AG09309 (cell line): Measurements from ENCODE around the gene ZDHHC8.

Source experiments
- DNase-seq: peaks from one replicate; pipeline ENCODE4 v3.0.0-alpha.2; 2010; ENCODE audit warnings: low read depth
- H3K4me3 ChIP-seq: 2 replicates; pipeline ENCODE4 v1.5.1; 2011; ENCODE audit warnings: mild to moderate bottlenecking, low read depth, low read length, moderate library complexity; ENCODE audit not compliant: control insufficient read depth
- TF ChIP-seq, protein P1 (sequence below): IDR thresholded peaks from 2 replicates; pipeline ENCODE4 v1.5.1; 2011; ENCODE audit warnings: mild to moderate bottlenecking, low read depth, low read length, inconsistent platforms; ENCODE audit not compliant: insufficient read depth, control insufficient read depth; ENCODE audit errors: missing control alignments

The ZDHHC8 gene

DNA sequence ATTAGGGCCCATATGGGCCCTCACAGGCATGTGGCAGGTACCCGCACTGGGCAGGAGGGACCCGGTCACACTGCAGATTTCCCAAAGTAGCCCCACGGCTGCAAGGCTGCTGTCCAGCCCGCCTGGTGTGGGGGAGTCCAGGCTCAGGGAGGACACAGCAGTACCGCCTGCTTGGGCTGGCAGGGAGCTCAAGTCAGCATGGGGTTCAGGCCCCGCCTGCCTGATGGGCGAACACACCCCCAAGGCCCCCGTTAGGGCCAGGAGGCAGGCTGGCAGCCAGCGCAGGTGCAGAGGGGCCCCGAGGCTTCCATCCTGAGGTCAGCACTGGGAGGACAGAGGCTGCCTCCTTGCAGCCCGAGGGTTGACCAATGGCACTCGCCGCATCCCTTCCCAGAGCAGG, 5.5 kb downstream of the ZDHHC8 start:
- H3K4me3 ChIP-seq, result no peak overlapping the region
- TF ChIP-seq, protein P1, sequence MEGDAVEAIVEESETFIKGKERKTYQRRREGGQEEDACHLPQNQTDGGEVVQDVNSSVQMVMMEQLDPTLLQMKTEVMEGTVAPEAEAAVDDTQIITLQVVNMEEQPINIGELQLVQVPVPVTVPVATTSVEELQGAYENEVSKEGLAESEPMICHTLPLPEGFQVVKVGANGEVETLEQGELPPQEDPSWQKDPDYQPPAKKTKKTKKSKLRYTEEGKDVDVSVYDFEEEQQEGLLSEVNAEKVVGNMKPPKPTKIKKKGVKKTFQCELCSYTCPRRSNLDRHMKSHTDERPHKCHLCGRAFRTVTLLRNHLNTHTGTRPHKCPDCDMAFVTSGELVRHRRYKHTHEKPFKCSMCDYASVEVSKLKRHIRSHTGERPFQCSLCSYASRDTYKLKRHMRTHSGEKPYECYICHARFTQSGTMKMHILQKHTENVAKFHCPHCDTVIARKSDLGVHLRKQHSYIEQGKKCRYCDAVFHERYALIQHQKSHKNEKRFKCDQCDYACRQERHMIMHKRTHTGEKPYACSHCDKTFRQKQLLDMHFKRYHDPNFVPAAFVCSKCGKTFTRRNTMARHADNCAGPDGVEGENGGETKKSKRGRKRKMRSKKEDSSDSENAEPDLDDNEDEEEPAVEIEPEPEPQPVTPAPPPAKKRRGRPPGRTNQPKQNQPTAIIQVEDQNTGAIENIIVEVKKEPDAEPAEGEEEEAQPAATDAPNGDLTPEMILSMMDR, result no peak
- no peak for DNase-seq

GRCh38 chr22:20137671-20138416, 6.2 kb downstream of the ZDHHC8 start:
- TF ChIP-seq, protein P1, result no peak
- DNase-seq, result no peak

GRCh38 chr22:20138417-20138738, 6.8 kb downstream of the ZDHHC8 start:
- no peak overlapping the region for H3K4me3 ChIP-seq
- TF ChIP-seq, protein P1, result no peak
- DNase-seq, result no peak

More at GRCh38 chr22:20137671-20138416, 6.2 kb downstream of the ZDHHC8 start:
- no peak overlapping the region for H3K4me3 ChIP-seq

- DNase-seq, result no peak
- TF ChIP-seq, protein P1, result no peak
- no peak overlapping the region for H3K4me3 ChIP-seq
Measured at GRCh38 chr22:20138868-20139267, 7.3 kb downstream of the ZDHHC8 start.

DNA sequence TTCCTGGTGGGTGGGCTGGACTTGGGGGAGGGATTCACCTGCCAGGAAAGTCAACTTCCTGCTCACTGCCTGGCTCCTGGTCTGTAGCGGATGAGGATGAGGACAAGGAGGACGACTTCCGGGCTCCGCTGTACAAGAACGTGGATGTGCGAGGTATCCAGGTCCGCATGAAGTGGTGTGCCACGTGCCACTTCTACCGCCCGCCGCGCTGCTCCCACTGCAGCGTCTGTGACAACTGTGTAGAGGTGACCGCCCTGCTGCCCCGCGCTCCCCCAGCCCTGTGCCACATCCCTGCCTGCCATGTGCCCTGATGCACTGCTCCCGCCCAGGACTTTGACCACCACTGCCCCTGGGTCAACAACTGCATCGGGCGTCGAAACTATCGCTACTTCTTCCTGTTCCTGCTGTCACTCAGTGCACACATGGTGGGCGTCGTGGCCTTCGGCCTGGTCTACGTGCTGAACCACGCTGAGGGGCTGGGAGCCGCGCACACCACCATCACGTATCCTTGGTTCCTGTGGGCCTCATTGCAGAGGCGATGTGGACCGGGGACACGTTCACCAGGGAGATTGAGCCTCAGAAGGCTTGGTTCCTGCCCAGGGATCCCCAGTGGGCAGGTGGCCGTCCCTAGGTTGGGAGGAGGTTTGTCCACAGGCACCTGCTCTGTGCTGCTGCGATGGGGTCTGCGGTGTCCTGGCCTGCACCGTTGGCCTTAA, 7.9 kb downstream of the ZDHHC8 start:
- TF ChIP-seq, protein P1, result no peak
- H3K4me3 ChIP-seq, result no peak overlapping the region
- DNase-seq, result no peak

DNA sequence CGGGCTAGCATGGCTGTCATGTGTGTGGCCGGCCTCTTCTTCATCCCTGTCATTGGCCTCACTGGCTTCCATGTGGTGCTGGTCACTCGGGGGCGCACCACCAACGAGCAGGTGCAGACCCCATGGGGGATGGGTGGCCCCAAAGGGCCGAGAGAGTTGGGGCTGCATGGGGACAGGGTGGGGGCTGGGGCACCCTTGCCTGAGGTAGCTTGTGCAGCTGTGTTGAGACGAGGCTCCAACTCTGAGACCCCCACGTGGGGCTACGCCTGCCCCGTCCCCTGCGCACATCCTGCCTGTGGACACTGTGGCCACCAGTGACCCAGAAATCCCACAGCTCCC, 8.5 kb downstream of the ZDHHC8 start:
- no peak overlapping the region for H3K4me3 ChIP-seq
- TF ChIP-seq, protein P1, result no peak
- DNase-seq, result no peak

GRCh38 chr22:20140521-20140964, 8.9 kb downstream of the ZDHHC8 start:
- no peak for DNase-seq

More at GRCh38 chr22:20140521-20140964, 8.9 kb downstream of the ZDHHC8 start:
- H3K4me3 ChIP-seq, result no peak overlapping the region
- TF ChIP-seq, protein P1, result no peak
